Measurements from ENCODE around the gene KLHL13. TPM values are rescaled to one million over a fixed set of nuclear protein-coding genes. Genes with fewer than 3 reads are reported as not detected.

KLHL13 gene
- total and polyA plus RNA-seq, 8 donors: 1.8 to 45.0 (median 4.3) TPM

DNA sequence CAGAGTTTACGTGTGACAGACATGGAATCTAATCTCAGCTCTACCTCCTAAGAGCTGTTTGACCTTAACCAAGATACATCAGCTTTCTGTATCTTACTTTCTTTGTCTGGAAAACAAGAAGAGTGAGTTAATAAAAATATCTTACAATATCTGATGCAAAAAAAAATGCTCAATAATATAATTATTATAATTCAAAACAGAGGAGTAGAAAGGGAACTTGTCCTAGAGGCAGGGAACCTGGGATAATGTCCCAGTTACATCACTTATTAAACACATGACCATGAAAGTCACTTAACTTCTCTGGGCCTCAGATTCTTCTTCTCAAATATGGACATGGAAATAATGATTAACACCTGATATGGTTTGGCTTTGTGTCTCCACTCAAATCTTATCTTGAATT lies 256.1 kb downstream of the KLHL13 start:
- H3K4me3 ChIP-seq: no peak overlapping the region
- H3K36me3 ChIP-seq: no peaks in the 10 kb centered on the region
- H3K27me3 ChIP-seq: no peaks in the 10 kb centered on the region
- H3K4me1 ChIP-seq: no peaks in the 10 kb centered on the region
- no peak for DNase-seq
- H3K9me3 ChIP-seq: no peaks in the 10 kb centered on the region
- 78 to 86% (median 84%) methylated on average over 1 of the region's 1 CpG for WGBS, 5 donors
- no peak overlapping the region for H3K27ac ChIP-seq
- intact Hi-C loops (cut with DNase I; ENCODE audit: low total_unique reads): no loop called here
- TF ChIP-seq POLR2AphosphoS5 (IDR thresholded peaks at IDR 0.05) (no peak), POLR2A (IDR thresholded peaks at IDR 0.05) (no peak), EP300 (IDR thresholded peaks at IDR 0.05) (no peak), CTCF (IDR thresholded peaks at IDR 0.05) (no peak)

GRCh38 chrX:117854806-117855205 lies 261.8 kb downstream of the KLHL13 start:
- DNase-seq: no peak
- no peaks in the 10 kb centered on the region for H3K27me3 ChIP-seq
- intact Hi-C loops (cut with DNase I; ENCODE audit: low total_unique reads): no loop called here
- WGBS, 5 donors: 38 to 81% (median 53%) methylated on average over 1 to 2 of the region's 2 CpGs
- H3K27ac ChIP-seq: no peak overlapping the region
- no peak overlapping the region for H3K4me3 ChIP-seq
- H3K4me1 ChIP-seq: no peaks in the 10 kb centered on the region
- H3K9me3 ChIP-seq: no peaks in the 10 kb centered on the region
- TF ChIP-seq EP300 (IDR thresholded peaks at IDR 0.05) (no peak), CTCF (IDR thresholded peaks at IDR 0.05) (no peak), POLR2AphosphoS5 (IDR thresholded peaks at IDR 0.05) (no peak), POLR2A (IDR thresholded peaks at IDR 0.05) (no peak)
- no peaks in the 10 kb centered on the region for H3K36me3 ChIP-seq

GRCh38 chrX:117851025-117851424 lies 265.6 kb downstream of the KLHL13 start:
- TF ChIP-seq POLR2AphosphoS5 (IDR thresholded peaks at IDR 0.05): no peak
- TF ChIP-seq EP300 (IDR thresholded peaks at IDR 0.05): no peak
- TF ChIP-seq CTCF (IDR thresholded peaks at IDR 0.05): no peak
- TF ChIP-seq POLR2A (IDR thresholded peaks at IDR 0.05): no peak

More at GRCh38 chrX:117851025-117851424, 265.6 kb downstream of the KLHL13 start:
- H3K4me3 ChIP-seq: no peak overlapping the region
- no peaks in the 10 kb centered on the region for H3K9me3 ChIP-seq
- DNase-seq: no peak
- H3K27ac ChIP-seq: no peak overlapping the region
- intact Hi-C loops (cut with DNase I; ENCODE audit: low total_unique reads): no loop called here
- H3K36me3 ChIP-seq: no peaks in the 10 kb centered on the region
- no peaks in the 10 kb centered on the region for H3K4me1 ChIP-seq
- no peaks in the 10 kb centered on the region for H3K27me3 ChIP-seq
- WGBS, 5 donors: 78 to 93% (median 92%) methylated on average over 2 of the region's 2 CpGs; no CpG with 5 or more reads in 1 of the 5 donors

Small RNA genes within 50 kb of the gene (small RNA-seq; reads per million reads assigned to genes)
- 0 reads per million in 4 donors for gene RF00019
- 0 reads per million in 4 donors for gene TUBB4BP3

Other genes with a start within 250 kb of the KLHL13 start
- gene WDR44, start 229.3 kb upstream of the KLHL13 start, total RNA-seq: 10 to 100 TPM in 4 of 5 donors, 1 to 10 TPM in 1; 4.1 to 40.1 (median 22.2) TPM
- 1 to 10 TPM; 4.1 to 6.1 (median 4.4) TPM for gene WDR44, start 229.3 kb upstream of the KLHL13 start, polyA plus RNA-seq